ENCODE measurements around the gene AQP1.

DNA sequence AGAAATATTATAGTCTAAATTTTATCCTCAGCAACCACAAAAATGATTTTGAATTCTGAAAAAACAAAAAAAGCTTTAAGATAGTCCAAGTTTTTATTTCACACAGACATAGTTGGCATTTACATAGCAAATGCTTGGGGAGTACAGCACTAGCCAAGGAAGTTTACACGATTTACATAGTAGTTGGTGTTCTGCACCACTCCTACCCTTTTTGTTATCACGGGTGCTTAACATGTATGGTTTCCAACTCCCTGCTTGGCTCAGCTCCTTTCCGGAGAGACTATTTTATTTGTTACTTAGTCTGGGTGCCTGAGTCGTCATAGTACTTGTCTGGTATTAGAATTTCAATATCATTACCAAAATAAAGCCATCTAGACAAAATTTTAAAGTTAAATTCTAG, 43.3 kb downstream of the AQP1 start:
- TF ChIP-seq, protein P1, sequence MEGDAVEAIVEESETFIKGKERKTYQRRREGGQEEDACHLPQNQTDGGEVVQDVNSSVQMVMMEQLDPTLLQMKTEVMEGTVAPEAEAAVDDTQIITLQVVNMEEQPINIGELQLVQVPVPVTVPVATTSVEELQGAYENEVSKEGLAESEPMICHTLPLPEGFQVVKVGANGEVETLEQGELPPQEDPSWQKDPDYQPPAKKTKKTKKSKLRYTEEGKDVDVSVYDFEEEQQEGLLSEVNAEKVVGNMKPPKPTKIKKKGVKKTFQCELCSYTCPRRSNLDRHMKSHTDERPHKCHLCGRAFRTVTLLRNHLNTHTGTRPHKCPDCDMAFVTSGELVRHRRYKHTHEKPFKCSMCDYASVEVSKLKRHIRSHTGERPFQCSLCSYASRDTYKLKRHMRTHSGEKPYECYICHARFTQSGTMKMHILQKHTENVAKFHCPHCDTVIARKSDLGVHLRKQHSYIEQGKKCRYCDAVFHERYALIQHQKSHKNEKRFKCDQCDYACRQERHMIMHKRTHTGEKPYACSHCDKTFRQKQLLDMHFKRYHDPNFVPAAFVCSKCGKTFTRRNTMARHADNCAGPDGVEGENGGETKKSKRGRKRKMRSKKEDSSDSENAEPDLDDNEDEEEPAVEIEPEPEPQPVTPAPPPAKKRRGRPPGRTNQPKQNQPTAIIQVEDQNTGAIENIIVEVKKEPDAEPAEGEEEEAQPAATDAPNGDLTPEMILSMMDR (conservative IDR thresholded peaks at IDR 0.05; ENCODE audit: low read depth, low read length) = no peak
- TF ChIP-seq EZH2phosphoT487 (IDR thresholded peaks at IDR 0.05; ENCODE audit: borderline replicate concordance, low read length) = no peak
- no peak for TF ChIP-seq EZH2 (IDR thresholded peaks at IDR 0.05; ENCODE audit: low read length, unreplicated experiment)

Data from PC-3 (cell line).